HG02610 (cell line): ENCODE data around the gene CHCHD6.

Source experiments
- ATAC-seq: cut with Tn5 transposase; IDR thresholded peaks from one replicate; pipeline ENCODE4 v1.9.1; 2021; ENCODE audit warnings: mild to moderate bottlenecking, moderate library complexity; ENCODE audit not compliant: unreplicated experiment

The CHCHD6 gene, protein sequence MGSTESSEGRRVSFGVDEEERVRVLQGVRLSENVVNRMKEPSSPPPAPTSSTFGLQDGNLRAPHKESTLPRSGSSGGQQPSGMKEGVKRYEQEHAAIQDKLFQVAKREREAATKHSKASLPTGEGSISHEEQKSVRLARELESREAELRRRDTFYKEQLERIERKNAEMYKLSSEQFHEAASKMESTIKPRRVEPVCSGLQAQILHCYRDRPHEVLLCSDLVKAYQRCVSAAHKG

GRCh38 chr3:126703512-126704493, at the start of gene CHCHD6:
TSS of gene CHCHD6 (plus strand) at chr3:126704240. CDS start at chr3:126704313, 73 bp downstream.
- ATAC-seq, result peak; percentile 98

- no peak for ATAC-seq
Measured at GRCh38 chr3:126654571-126655383, 49.3 kb upstream of the CHCHD6 start, which contains the start of gene TXNRD3. TSS of gene TXNRD3 (minus strand) at chr3:126655124.

GRCh38 chr3:126655887-126656286, 48.2 kb upstream of the CHCHD6 start:
- no peak for ATAC-seq

DNA sequence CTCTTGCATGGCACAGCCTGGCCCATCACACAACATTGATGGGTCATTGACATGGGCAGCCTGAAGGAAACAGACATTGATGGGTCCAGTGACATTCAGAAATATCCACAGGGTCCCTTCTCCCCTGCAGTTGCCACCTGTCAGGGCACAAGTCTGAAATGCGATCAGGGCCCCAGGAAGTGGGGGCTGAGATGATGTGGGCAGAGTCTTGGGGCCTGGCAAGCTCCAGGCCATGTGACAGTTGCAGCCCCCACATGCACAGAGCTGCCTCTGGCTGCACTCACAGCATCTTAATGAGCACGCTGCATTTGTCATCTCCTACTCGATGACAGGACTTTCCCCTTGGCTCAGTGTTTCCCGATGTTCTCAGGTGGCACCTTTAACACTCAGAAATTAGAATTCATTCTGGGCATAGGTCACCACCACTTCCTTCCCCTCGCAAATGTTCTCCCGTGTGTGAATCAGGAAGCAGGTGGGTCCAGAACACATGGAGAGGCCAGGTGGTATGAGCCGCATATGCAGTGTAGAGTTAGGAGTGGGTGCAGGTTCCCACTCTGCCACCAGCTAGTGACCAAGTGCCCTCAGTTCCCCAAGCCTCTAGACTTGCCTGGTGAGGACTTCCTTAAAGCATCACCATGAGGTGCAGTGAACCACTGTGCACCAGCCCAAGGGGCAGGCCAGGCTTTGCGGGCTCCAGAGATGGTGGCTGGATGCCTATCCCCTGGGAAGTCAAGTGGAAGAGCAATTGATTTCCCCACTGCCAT, 47.5 kb upstream of the CHCHD6 start:
- ATAC-seq, result no peak

- ATAC-seq, result no peak
Measured at GRCh38 chr3:126657901-126658300, 46.1 kb upstream of the CHCHD6 start.

- ATAC-seq, result no peak
Measured at GRCh38 chr3:126658584-126658983, 45.5 kb upstream of the CHCHD6 start.

- ATAC-seq, result no peak
Measured at GRCh38 chr3:126659915-126660886, 43.8 kb upstream of the CHCHD6 start.

GRCh38 chr3:126661532-126662364, 42.3 kb upstream of the CHCHD6 start:
- no peak for ATAC-seq

DNA sequence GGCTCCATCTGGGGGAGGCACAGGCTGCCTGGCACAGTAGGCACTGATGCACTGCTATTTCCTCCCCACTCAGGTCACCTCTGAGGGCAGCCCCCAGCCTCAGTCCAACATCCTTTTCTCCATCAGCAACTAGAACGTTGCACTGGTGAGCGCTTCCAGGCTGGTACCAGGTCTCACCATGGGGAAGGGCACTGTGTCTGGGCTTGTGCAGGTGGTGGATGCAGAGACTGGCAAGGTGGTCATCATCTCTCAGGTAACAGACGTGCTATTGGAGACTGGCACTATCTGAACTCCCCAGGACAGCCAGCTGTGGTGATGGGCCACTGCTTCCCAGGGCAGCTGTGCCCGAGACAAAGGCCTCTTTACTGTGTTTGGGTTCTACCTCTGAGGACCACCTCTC, 40.8 kb upstream of the CHCHD6 start:
- no peak for ATAC-seq

GRCh38 chr3:126663750-126664149, 40.3 kb upstream of the CHCHD6 start:
- no peak for ATAC-seq

- ATAC-seq, result no peak
Measured at GRCh38 chr3:126664591-126665214, 39.3 kb upstream of the CHCHD6 start.

DNA sequence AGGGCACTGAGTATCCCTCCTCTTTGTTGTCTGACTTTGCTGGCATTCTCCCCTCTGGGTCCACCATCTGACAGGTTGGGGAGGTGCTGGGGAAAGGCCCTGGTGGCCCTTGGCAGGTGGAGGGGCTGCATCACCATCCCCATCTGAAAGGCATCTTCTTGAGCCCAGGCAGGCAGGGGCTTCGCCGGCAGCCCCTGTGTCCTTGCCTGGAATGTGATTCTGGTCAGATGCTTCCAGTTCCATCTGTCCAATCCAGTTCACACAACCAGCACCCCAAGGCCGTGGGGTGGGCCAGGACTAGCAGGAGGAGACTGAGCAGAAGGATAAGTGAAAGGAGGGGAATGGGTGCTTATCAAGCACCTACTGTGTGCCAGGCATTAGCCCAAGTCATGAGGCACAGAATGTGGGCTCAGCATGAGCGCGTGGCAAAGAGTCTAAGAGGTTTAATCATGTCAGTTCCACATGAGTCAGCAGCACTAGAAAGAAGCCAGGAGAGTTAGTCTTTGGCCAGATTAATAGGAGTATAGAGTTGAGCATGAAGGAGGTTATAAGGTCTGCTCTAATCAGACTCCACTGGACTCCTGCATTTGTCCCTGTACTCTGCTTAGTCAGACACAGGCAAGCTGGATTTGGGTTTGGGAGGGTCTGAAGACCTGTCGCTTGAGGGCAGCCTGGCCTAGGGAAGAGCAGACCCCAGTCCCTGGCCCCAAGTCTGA, 38.7 kb upstream of the CHCHD6 start:
- no peak for ATAC-seq

DNA sequence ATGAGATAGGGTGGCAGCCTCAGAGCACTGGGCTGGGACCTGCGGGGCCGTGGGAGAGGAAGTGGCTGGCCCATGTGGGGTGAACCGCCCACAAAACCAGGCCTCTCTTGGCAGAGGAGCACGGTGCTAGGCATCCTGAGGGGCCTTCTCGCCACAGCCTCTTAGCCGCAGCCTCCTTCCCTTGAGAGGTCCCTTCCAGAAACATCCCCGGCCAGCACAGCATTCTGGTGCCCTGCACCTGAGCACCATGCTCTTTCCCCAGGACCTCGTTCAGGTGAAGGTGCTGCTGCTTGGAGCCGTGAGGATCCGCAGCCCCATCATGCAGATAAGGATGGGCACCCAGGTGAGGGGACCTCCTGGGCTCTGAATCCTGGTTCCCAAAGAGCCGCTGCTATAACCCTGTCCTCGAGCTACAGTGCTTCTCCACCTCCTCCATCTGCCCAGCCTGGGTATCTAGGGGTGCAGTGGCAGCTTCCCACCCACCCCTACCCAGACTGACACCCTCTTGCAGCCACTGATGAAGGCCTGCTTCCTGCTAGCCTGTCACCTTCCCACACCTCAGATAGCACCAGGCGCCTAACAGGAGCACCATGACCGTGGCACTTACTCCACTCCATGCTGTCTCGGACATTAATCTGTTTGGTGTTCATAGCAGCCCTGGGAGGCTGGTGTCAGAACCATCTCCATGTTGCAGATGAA, 37.9 kb upstream of the CHCHD6 start:
- no peak for ATAC-seq

- no peak for ATAC-seq
Measured at GRCh38 chr3:126666658-126667528, 37.1 kb upstream of the CHCHD6 start.

GRCh38 chr3:126667631-126668449, 36.2 kb upstream of the CHCHD6 start:
- ATAC-seq, result no peak
